MCF 10A (cell line): ENCODE measurements around the gene MICOS13. TPM values are rescaled to one million over a fixed set of nuclear protein-coding genes. Genes with fewer than 3 reads are reported as not detected.

Experiments
- BruUV-seq: library from RNA; stranded (reverse); fragments of 400-500 nt; replicated peaks from 2 replicates; lab custom pipeline; 2021; lab: Mats Ljungman, UMichigan
- CTCF ChIA-PET: fragments of 300-600 bp; sonication (Branson Sonifier 250); formaldehyde crosslinking; extraction: SDS; loops from one replicate; lab custom pipeline; 2021; ENCODE audit warnings: antibody characterized with exemption, inconsistent platforms; lab: Yijun Ruan, JAX
- POLR2A ChIA-PET: fragments of 300-600, 350-650 bp; sonication (Branson Sonifier 250); formaldehyde crosslinking; extraction: SDS; loops from one replicate; lab custom pipeline; 2020; ENCODE audit warnings: antibody characterized with exemption, inconsistent platforms; lab: Yijun Ruan, JAX
- DNase-seq: peaks from one replicate; pipeline ENCODE4 v3.0.0-alpha.2; 2018; ENCODE audit not compliant: unreplicated experiment
- H3K27ac Mint-ChIP-seq: one replicate; pipeline ENCODE4 v1.8.0; 2022; ENCODE audit warnings: mild to moderate bottlenecking, low read depth, mixed read lengths; ENCODE audit not compliant: unreplicated experiment
- H3K27me3 Mint-ChIP-seq: one replicate; pipeline ENCODE4 v1.8.0; 2022; ENCODE audit warnings: mixed read lengths; ENCODE audit not compliant: insufficient read depth, unreplicated experiment
- H3K36me3 Mint-ChIP-seq: one replicate; pipeline ENCODE4 v1.8.0; 2022; ENCODE audit warnings: mild to moderate bottlenecking, moderate library complexity, mixed read lengths; ENCODE audit not compliant: insufficient read depth, unreplicated experiment
- H3K4me1 Mint-ChIP-seq: one replicate; pipeline ENCODE4 v1.8.0; 2022; ENCODE audit warnings: mixed read lengths; ENCODE audit not compliant: insufficient read depth, unreplicated experiment
- H3K4me3 Mint-ChIP-seq: one replicate; pipeline ENCODE4 v1.8.0; 2022; ENCODE audit warnings: mild to moderate bottlenecking, moderate library complexity, mixed read lengths; ENCODE audit not compliant: unreplicated experiment
- H3K9me3 Mint-ChIP-seq: one replicate; pipeline ENCODE4 v1.8.0; 2022; ENCODE audit warnings: mixed read lengths; ENCODE audit not compliant: unreplicated experiment
- intact Hi-C: fragments of 100-400 bp; cut with micrococcal nuclease; formaldehyde crosslinking; loops from 2 replicates; pipeline ENCODE4 v1.14.1; 2022
- total RNA-seq: library from RNA; stranded (reverse); gene quantifications from 2 replicates; pipeline ENCODE4 v1.2.3, GENCODE V29; 2022
- TF ChIP-seq, protein P1 (sequence below): fragments of 200-600 bp; IDR thresholded peaks from one replicate; pipeline ENCODE4 v1.8.0; 2022; ENCODE audit warnings: antibody characterized with exemption, mild to moderate bottlenecking; ENCODE audit not compliant: unreplicated experiment

The MICOS13 gene
- total RNA-seq, 1 experiment from 2014 or later: 73.0 TPM

DNA sequence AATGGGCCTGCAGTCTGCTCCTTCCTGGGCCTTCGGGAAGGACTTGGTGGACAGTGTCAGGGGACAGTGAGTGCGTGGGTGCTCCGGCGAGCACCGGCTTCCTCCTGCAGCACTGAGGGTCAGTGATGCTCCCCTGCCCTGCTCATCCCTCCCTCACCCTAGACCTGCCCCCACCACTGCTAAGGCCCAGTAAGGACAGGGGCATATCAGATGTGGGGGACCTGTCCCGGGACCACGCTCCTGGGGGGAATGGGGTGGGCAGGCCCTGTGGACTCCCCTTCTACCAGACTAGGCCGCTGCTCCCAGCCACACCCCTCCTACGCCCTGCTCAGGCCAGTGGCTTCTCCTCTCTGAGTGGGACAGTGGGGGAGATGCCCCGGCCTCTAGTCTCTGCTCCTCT, 3.2 kb downstream of the MICOS13 start:
- no TSS peak for BruUV-seq
- H3K9me3 Mint-ChIP-seq: no peaks in the 10 kb centered on the region
- H3K36me3 Mint-ChIP-seq: no peaks in the 10 kb centered on the region
- H3K27me3 Mint-ChIP-seq: no peaks in the 10 kb centered on the region
- no peak for DNase-seq
- POLR2A ChIA-PET: interaction anchor here (2.1 kb wide), 1 partner anchor 13 kb away, joined by 6 read pairs; the partner anchor contains the start of gene RPL36
- intact Hi-C loops: no loop called here
- no peak overlapping the region for H3K4me3 Mint-ChIP-seq
- TF ChIP-seq, protein P1, sequence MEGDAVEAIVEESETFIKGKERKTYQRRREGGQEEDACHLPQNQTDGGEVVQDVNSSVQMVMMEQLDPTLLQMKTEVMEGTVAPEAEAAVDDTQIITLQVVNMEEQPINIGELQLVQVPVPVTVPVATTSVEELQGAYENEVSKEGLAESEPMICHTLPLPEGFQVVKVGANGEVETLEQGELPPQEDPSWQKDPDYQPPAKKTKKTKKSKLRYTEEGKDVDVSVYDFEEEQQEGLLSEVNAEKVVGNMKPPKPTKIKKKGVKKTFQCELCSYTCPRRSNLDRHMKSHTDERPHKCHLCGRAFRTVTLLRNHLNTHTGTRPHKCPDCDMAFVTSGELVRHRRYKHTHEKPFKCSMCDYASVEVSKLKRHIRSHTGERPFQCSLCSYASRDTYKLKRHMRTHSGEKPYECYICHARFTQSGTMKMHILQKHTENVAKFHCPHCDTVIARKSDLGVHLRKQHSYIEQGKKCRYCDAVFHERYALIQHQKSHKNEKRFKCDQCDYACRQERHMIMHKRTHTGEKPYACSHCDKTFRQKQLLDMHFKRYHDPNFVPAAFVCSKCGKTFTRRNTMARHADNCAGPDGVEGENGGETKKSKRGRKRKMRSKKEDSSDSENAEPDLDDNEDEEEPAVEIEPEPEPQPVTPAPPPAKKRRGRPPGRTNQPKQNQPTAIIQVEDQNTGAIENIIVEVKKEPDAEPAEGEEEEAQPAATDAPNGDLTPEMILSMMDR: no peak
- peaks cover 26% of the 10 kb centered on the region for H3K4me1 Mint-ChIP-seq
- no peak overlapping the region for H3K27ac Mint-ChIP-seq
- CTCF ChIA-PET: interaction anchor here (0.6 to 2.4 kb wide), 2 partner anchors 10 to 77 kb away, joined by 3 to 8 read pairs; no protein-coding TSS in a partner anchor

DNA sequence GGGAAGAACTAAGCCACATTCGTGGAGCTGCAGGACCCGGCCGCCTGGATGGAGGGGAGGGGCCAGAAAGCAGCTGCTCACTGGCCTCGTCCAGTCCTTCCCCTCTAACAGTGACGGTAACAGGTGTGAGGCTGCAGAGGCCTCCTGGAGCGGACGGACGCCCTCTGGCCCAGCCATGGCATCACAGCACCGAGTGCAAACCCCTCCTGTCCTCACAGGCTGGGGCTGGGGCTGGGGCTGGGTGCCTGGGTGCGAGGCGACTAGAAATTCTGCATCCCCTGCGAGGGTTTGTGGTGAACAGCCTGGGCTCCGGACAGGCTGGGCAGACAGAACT, 3.6 kb downstream of the MICOS13 start:
- intact Hi-C loops: no loop called here
- TF ChIP-seq, protein P1: no peak
- BruUV-seq: no TSS peak
- no peak overlapping the region for H3K27ac Mint-ChIP-seq
- ChIA-PET CTCF (interaction anchor here (0.6 to 2.4 kb wide), 2 partner anchors 10 to 78 kb away, joined by 3 to 8 read pairs; no protein-coding TSS in a partner anchor), POLR2A (interaction anchor here (0.7 to 2.1 kb wide), 2 partner anchors 13 to 1297 kb away, joined by 3 to 6 read pairs; partner anchors contain the start of gene RPL36)
- DNase-seq: no peak
- H3K36me3 Mint-ChIP-seq: no peaks in the 10 kb centered on the region
- H3K27me3 Mint-ChIP-seq: no peaks in the 10 kb centered on the region
- H3K4me1 Mint-ChIP-seq: peaks cover 22% of the 10 kb centered on the region
- H3K9me3 Mint-ChIP-seq: no peaks in the 10 kb centered on the region
- no peak overlapping the region for H3K4me3 Mint-ChIP-seq

DNA sequence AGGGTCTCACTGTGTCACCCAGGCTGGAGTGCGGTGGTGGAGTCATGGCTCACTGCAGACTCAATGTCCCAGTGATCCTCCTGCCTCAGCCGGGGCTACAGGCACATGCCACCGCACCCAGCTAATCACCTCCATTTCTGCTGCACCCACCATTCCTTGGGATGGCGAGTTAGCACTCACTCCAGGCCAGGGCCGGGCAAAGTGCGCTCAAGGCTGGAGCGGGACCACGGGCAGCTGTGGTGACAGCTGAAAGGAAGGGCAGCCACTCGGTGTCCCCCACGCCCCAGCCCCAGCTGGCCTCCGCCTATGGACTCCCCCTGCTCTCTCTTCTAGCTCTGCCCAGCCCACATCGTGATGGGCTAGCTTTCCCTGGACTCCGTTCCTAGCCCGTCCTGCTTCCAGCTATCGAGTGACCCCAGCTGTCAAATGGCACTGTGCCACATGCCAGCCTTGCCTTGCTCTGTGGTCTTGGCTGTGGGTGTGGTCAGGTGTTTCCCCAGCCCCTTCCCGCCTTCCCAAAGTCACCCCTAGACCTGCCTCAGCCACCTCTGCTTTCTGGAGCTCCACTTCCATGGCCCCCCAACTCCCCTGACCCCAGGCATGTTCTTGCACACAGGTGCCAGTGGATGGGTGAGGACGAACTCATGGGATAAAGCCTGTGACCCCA, 4.1 kb downstream of the MICOS13 start:
- Mint-ChIP-seq H3K36me3 (peaks cover 4% of the 10 kb centered on the region), H3K4me1 (peaks cover 17% of the 10 kb centered on the region), H3K27ac (no peak overlapping the region), H3K9me3 (no peaks in the 10 kb centered on the region), H3K27me3 (no peaks in the 10 kb centered on the region), H3K4me3 (no peak overlapping the region)
- POLR2A ChIA-PET: interaction anchor here (0.7 to 2.1 kb wide), 4 partner anchors 11 to 1297 kb away, joined by 3 to 8 read pairs (median 4); partner anchors contain the start of genes RPL36, SAFB and SAFB2
- TF ChIP-seq, protein P1: no peak
- CTCF ChIA-PET: interaction anchor here (0.5 to 2.4 kb wide), 3 partner anchors 11 to 78 kb away, joined by 3 to 8 read pairs (median 3); no protein-coding TSS in a partner anchor
- intact Hi-C loops: no loop called here
- no peak for DNase-seq
- no TSS peak for BruUV-seq

DNA sequence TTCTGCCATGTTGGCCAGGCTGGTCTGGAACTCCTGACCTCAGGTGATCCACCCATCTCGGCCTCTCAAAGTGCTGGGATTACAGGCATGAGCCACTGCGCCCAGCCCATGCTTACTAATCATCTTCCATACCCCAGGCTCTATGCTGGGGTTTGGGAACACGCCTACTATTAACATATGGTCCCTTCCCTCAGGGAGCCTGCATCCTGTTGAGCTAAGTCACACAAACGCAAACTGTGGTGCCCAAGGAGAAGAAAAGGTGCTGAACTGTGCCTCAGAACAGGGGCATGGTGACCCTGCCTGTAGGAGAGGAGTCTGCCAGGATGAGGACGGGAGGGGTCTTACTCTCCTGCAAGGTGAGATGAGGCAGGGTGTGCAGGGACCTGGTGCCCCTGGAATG, 5.6 kb downstream of the MICOS13 start:
- Mint-ChIP-seq H3K4me1 (peaks cover 15% of the 10 kb centered on the region), H3K9me3 (no peaks in the 10 kb centered on the region), H3K4me3 (no peak overlapping the region), H3K27me3 (no peaks in the 10 kb centered on the region), H3K36me3 (peaks cover 20% of the 10 kb centered on the region), H3K27ac (no peak overlapping the region)
- no peak for DNase-seq
- ChIA-PET POLR2A (interaction anchor here (0.8 to 1.9 kb wide), 3 partner anchors 9 to 32 kb away, joined by 3 to 8 read pairs (median 4); partner anchors contain the start of gene RPL36), CTCF (no interaction called here)
- no TSS peak for BruUV-seq
- intact Hi-C loops: no loop called here
- TF ChIP-seq, protein P1: no peak
